ENCODE results near the gene DSCAM. TPM values are rescaled to one million over a fixed set of nuclear protein-coding genes. Genes with fewer than 3 reads are reported as not detected.

The DSCAM gene
- total RNA-seq, 1 donor, result not detected

DNA sequence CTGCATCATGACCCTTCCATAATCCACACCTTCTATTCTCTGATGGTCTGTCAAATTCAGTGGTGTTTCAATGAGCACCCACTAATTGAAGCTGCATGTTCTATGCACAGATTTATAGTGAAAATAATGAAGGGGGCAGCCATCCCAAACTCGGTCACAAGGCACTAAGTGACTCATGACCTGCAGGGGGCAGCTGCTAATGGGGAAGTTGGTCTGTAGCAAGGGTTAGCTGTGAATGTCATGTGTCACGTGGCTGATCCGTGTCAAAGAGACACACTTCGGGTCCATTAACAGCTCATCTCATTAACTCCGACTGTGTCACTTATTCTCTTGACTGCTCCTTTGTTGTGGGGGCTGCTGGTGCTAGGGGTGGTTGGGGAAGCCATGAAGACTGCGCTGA lies 673.1 kb downstream of the DSCAM start:
- Histone ChIP-seq H2AFZ (ENCODE audit: low read length) (no peak overlapping the region), H3K27me3 (ENCODE audit: insufficient read depth, low read length) (no peaks in the 10 kb centered on the region), H3K79me2 (ENCODE audit: insufficient read depth, low read length) (no peaks in the 10 kb centered on the region), H3K9me3 (ENCODE audit: low read depth, low read length) (peaks cover 8% of the 10 kb centered on the region), H3K4me1 (ENCODE audit: insufficient read depth, low read length) (no peaks in the 10 kb centered on the region), H3K36me3 (ENCODE audit: insufficient read depth, low read length) (no peaks in the 10 kb centered on the region), H3K4me3 (ENCODE audit: insufficient read depth, low read length) (no peak overlapping the region), H3K4me2 (ENCODE audit: insufficient read depth, low read length) (no peak overlapping the region), H4K20me1 (ENCODE audit: insufficient read depth, low read length) (no peaks in the 10 kb centered on the region), H3K27ac (ENCODE audit: low read depth, low read length) (no peak overlapping the region)
- TF ChIP-seq, protein P1, sequence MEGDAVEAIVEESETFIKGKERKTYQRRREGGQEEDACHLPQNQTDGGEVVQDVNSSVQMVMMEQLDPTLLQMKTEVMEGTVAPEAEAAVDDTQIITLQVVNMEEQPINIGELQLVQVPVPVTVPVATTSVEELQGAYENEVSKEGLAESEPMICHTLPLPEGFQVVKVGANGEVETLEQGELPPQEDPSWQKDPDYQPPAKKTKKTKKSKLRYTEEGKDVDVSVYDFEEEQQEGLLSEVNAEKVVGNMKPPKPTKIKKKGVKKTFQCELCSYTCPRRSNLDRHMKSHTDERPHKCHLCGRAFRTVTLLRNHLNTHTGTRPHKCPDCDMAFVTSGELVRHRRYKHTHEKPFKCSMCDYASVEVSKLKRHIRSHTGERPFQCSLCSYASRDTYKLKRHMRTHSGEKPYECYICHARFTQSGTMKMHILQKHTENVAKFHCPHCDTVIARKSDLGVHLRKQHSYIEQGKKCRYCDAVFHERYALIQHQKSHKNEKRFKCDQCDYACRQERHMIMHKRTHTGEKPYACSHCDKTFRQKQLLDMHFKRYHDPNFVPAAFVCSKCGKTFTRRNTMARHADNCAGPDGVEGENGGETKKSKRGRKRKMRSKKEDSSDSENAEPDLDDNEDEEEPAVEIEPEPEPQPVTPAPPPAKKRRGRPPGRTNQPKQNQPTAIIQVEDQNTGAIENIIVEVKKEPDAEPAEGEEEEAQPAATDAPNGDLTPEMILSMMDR (IDR thresholded peaks at IDR 0.05; ENCODE audit: extremely low read depth, low read depth, low read length), result no peak
- no peak for DNase-seq (ENCODE audit: insufficient read length, low spot score, missing footprints)

DNA sequence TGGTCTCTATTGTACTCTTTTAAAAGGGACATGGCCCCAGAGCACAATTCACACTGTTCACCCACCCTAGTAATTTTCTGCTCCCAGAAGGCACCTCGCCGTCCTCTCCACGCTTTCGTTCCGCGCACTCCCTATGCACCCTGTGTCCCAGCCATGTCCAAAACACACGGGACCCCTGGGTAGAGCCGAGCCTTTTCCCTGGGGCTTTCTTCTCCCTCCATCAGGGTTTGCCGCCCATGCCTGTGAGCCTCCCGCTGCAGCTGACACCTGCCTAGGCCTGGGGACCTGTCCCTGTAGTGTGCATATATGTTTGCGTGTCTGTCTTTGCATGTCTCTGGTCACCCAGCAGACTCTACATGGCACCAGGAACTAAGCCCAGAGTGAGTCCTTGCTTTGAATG lies 677.0 kb downstream of the DSCAM start:
- Histone ChIP-seq H3K4me2 (ENCODE audit: insufficient read depth, low read length) (no peak overlapping the region), H4K20me1 (ENCODE audit: insufficient read depth, low read length) (no peaks in the 10 kb centered on the region), H3K4me3 (ENCODE audit: insufficient read depth, low read length) (no peak overlapping the region), H3K9me3 (ENCODE audit: low read depth, low read length) (peaks cover 6% of the 10 kb centered on the region), H2AFZ (ENCODE audit: low read length) (no peak overlapping the region), H3K4me1 (ENCODE audit: insufficient read depth, low read length) (no peaks in the 10 kb centered on the region), H3K79me2 (ENCODE audit: insufficient read depth, low read length) (no peaks in the 10 kb centered on the region), H3K27ac (ENCODE audit: low read depth, low read length) (no peak overlapping the region), H3K36me3 (ENCODE audit: insufficient read depth, low read length) (no peaks in the 10 kb centered on the region), H3K27me3 (ENCODE audit: insufficient read depth, low read length) (no peaks in the 10 kb centered on the region)
- no peak for DNase-seq (ENCODE audit: insufficient read length, low spot score, missing footprints)
- TF ChIP-seq, protein P1 (IDR thresholded peaks at IDR 0.05; ENCODE audit: extremely low read depth, low read depth, low read length), result no peak

DNA sequence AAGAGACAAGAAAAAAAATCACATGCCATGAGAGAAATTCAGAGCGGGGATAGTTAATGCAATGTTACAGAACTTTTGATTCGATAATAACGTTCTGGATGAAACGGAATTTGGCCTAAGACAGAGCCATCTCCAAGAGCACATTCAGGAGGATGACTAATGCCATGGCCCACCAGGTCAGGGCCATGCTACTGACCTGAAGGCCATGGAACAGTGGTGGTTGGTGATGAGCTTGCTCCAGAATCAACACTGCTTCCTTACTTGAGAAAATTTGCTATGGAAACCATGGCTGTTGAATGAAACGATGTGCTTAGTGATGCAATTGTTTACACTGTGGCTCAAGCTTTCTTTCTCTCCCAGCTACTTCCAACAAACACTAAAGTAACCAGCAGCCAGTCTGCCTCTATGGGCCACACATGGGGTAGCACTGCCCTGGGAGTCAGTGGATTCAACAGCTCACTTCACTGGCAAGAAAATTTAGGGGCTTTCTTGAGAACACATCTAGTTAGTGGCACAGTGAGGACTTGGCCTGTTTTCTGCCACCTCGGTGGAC lies 680.6 kb downstream of the DSCAM start:
- DNase-seq (ENCODE audit: insufficient read length, low spot score, missing footprints), result no peak
- Histone ChIP-seq H3K4me3 (ENCODE audit: insufficient read depth, low read length) (no peak overlapping the region), H3K27ac (ENCODE audit: low read depth, low read length) (no peak overlapping the region), H3K4me2 (ENCODE audit: insufficient read depth, low read length) (no peak overlapping the region), H2AFZ (ENCODE audit: low read length) (no peak overlapping the region), H3K27me3 (ENCODE audit: insufficient read depth, low read length) (no peaks in the 10 kb centered on the region), H3K9me3 (ENCODE audit: low read depth, low read length) (peaks cover 3% of the 10 kb centered on the region), H3K36me3 (ENCODE audit: insufficient read depth, low read length) (no peaks in the 10 kb centered on the region), H3K4me1 (ENCODE audit: insufficient read depth, low read length) (no peaks in the 10 kb centered on the region), H3K79me2 (ENCODE audit: insufficient read depth, low read length) (no peaks in the 10 kb centered on the region), H4K20me1 (ENCODE audit: insufficient read depth, low read length) (no peaks in the 10 kb centered on the region)
- TF ChIP-seq, protein P1 (IDR thresholded peaks at IDR 0.05; ENCODE audit: extremely low read depth, low read depth, low read length), result no peak

DNA sequence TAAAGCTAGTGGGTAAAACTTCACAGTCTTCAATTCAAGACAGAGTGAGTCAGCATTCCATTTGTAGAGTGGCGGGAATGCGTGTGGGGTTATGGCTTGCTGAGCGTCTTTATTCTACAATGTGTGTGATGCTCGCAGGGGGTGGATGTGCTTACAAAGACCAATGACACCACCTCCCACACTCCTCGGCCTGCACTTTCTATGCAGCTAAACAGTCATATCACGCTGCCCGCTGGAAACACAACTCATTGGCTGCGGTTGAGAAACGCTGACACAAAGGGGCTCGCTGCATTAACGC lies 681.2 kb downstream of the DSCAM start:
- Histone ChIP-seq H3K9me3 (ENCODE audit: low read depth, low read length) (peaks cover 3% of the 10 kb centered on the region), H3K4me2 (ENCODE audit: insufficient read depth, low read length) (no peak overlapping the region), H2AFZ (ENCODE audit: low read length) (no peak overlapping the region), H3K4me3 (ENCODE audit: insufficient read depth, low read length) (no peak overlapping the region), H4K20me1 (ENCODE audit: insufficient read depth, low read length) (no peaks in the 10 kb centered on the region), H3K27me3 (ENCODE audit: insufficient read depth, low read length) (no peaks in the 10 kb centered on the region), H3K79me2 (ENCODE audit: insufficient read depth, low read length) (no peaks in the 10 kb centered on the region), H3K36me3 (ENCODE audit: insufficient read depth, low read length) (no peaks in the 10 kb centered on the region), H3K4me1 (ENCODE audit: insufficient read depth, low read length) (no peaks in the 10 kb centered on the region), H3K27ac (ENCODE audit: low read depth, low read length) (no peak overlapping the region)
- DNase-seq (ENCODE audit: insufficient read length, low spot score, missing footprints), result no peak
- TF ChIP-seq, protein P1 (IDR thresholded peaks at IDR 0.05; ENCODE audit: extremely low read depth, low read depth, low read length), result no peak

Data from osteoblast (primary cell).